GM20000 (cell line): ENCODE results near the gene FBXL4.
A peak's percentile ranks its signal among the peaks of the same experiment; 100 is the strongest.

Source experiments
- DNase-seq: peaks from one replicate; pipeline ENCODE4 v3.0.0; 2012; ENCODE audit warnings: low spot score
- TF ChIP-seq, protein P1 (sequence below): IDR thresholded peaks from 2 replicates; pipeline ENCODE4 v1.5.1; 2012; ENCODE audit warnings: mild to moderate bottlenecking, control low read depth; ENCODE audit errors: extremely low read depth, missing control alignments

Gene FBXL4

DNA sequence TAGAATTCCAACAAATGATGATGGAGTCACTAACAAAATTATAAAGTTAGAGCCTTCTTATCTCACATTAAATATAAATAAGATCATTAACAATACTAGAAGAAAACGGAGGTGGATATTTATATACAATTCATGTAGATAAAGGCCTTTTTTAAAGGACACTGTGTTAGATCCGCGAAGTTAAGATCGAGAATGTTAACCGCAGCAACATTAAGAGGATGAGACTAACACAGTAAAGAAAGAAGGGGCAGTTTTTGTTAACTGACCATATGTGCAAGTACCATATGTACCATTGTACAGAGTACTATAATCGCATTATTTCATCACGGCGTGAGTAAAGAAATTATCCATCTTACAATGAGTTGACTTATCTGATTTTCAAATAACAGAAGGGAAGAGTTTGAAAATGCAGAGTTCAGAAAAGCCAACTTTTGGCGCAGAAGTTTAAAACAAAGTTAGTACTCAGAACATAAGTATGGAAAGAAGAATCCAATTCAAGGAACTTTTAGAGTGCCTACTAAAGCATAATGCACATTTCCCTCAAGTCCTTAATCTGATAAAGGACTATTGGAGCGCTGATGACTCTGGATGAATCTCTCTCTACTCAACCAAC lies 1.4 kb downstream of the FBXL4 start:
- DNase-seq: no peak

DNA sequence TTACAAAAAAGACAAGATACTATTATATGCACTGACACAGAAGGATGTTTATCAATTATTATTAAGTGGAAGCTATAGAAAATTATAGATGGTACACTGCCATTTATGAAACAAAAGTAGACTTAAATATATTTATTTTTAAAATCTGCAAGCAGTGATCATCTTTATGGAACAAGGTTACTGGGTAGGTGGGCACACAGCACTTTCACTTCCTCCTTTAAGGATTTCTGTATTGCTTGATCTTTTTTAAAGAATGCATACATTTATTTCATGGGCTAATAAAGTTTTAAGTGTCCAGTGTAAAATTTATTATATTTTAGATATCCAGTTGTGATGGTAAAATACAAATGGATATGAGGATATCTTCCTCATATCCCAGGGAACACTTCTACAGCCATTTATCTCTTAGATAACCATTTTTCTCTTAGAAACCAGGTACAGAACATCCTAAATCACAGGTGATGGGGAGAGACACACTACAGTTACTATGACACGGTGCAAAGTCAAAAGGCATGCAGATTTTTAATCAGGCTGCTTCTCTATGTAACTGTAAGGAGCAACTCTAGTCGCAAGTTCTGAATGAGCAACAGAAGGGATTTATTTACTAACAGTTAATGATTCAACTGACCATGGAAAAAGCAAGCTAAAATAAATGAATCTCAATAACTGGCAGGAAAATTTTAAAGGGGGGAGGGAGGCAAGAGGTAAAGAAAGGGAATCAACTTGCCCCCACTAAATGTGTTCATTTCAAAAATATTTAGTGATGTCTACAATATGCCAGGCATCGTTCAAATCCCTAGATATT lies 2.2 kb downstream of the FBXL4 start:
- peak; percentile 10 for DNase-seq
- TF ChIP-seq, protein P1, sequence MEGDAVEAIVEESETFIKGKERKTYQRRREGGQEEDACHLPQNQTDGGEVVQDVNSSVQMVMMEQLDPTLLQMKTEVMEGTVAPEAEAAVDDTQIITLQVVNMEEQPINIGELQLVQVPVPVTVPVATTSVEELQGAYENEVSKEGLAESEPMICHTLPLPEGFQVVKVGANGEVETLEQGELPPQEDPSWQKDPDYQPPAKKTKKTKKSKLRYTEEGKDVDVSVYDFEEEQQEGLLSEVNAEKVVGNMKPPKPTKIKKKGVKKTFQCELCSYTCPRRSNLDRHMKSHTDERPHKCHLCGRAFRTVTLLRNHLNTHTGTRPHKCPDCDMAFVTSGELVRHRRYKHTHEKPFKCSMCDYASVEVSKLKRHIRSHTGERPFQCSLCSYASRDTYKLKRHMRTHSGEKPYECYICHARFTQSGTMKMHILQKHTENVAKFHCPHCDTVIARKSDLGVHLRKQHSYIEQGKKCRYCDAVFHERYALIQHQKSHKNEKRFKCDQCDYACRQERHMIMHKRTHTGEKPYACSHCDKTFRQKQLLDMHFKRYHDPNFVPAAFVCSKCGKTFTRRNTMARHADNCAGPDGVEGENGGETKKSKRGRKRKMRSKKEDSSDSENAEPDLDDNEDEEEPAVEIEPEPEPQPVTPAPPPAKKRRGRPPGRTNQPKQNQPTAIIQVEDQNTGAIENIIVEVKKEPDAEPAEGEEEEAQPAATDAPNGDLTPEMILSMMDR: no peak

More for the DNA sequence above, 1.4 kb downstream of the FBXL4 start:
- TF ChIP-seq, protein P1: no peak

DNA sequence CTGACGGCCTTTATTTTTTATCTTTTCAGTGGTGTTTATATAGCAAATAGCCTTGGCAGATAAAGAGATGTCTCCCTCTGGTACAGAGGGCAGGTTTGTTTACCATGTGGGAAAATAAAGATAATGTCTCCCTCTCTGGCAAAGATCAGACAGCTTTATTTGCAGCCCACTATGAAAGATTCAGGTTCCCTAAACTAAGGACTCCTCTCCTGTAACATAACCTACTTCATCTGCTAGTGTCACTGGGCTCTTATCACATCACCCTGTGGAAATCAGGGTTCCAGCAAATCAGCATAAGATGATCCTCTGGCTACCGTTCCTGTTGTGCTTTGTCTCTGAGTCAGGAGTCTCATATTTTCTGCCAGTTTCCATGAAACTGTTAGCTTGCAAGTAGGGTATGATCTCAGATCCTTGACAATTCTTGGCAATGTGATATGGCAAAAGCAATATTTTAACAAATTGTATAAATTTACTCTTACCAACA lies 3.1 kb downstream of the FBXL4 start:
- TF ChIP-seq, protein P1: no peak
- DNase-seq: no peak

DNA sequence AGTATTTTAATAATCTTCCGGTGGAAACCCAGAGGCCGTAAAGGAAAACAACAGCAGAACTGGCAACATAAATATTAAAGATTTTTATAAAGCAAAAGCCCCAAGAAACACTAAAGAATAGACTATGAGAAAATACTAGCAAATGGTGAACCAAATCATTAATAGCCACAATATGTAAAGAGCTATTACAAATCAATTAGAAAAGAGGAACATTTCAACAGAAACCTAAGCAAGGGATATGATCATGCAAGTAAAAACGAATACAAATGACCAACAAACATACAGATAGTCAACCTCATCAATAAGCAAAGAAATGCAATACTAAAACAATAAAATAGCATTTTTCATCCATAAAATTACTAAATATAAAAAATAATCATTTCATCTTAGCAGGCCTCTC lies 3.6 kb downstream of the FBXL4 start:
- no peak for DNase-seq
- TF ChIP-seq, protein P1: no peak

DNA sequence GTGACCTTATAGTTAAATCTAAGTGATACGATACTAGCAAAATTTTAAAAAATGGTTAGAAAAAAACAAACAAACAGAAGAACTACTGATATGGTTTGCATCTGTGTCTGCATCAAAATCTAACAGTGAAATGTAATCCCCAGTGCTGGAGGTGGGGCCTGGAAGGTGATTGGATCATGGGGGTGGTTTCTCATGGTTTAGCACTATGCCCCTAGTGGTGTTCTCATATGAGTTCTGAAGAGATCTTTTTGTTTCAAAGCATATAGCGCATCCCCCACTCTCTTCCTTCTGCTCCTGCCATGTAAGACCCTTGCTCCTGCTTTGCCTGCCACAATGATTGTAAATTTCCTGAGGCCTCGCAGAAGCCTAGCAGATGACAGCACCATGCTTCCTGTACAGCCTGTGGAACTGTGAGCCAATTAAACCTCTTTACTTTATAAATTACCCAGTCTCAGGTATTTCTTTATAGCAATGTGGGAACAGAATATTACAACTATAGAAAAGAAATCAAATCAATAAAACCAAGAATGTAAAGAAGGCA lies 5.4 kb downstream of the FBXL4 start:
- TF ChIP-seq, protein P1: no peak
- no peak for DNase-seq

DNA sequence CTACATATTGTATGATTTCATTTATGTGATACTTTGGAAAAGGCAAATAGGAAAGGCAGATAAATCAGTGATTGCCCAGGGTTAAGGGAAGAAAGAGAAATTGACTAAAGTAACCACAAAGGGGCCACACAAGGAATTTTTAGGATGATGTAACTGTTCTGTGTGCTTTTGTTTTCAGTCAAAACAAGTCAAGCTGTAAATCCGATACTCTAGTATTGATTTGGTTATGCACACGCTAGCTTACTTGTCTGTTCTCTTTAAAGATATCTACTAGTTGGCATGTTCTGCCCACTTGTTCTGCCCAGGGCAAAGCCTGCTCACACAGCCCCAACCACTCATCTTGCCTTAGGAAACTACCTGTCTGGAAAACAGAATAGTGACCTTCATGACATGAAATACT lies 6.4 kb downstream of the FBXL4 start:
- DNase-seq: no peak
- TF ChIP-seq, protein P1: no peak

DNA sequence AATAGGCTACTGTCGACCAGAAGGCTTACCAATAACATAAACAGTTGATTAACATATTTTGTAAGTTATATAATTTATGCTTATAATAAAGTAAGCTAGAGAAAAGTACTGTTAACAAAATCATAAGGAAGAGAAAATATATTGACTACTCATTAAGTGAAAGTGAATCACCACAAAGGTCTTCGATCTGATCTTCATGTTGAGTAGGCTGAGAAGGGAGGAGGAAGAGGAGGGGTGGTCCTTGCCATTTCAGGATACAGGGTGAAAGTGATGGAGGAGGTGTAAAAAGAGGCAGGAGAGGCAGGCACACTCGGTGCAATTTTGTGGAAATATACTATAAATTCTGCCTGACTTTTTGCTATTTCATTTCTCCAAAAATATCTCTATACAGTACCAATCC lies 10.4 kb downstream of the FBXL4 start:
- DNase-seq: no peak
- TF ChIP-seq, protein P1: no peak
